CMK (cell line): Measurements from ENCODE around the gene PCDH17.
A peak's percentile ranks its signal among the peaks of the same experiment; 100 is the strongest.

ENCODE experiments used
- DNase-seq: peaks from one replicate; pipeline ENCODE4 v3.0.0-alpha.2; 2010; ENCODE audit warnings: low read depth

PCDH17 gene, protein sequence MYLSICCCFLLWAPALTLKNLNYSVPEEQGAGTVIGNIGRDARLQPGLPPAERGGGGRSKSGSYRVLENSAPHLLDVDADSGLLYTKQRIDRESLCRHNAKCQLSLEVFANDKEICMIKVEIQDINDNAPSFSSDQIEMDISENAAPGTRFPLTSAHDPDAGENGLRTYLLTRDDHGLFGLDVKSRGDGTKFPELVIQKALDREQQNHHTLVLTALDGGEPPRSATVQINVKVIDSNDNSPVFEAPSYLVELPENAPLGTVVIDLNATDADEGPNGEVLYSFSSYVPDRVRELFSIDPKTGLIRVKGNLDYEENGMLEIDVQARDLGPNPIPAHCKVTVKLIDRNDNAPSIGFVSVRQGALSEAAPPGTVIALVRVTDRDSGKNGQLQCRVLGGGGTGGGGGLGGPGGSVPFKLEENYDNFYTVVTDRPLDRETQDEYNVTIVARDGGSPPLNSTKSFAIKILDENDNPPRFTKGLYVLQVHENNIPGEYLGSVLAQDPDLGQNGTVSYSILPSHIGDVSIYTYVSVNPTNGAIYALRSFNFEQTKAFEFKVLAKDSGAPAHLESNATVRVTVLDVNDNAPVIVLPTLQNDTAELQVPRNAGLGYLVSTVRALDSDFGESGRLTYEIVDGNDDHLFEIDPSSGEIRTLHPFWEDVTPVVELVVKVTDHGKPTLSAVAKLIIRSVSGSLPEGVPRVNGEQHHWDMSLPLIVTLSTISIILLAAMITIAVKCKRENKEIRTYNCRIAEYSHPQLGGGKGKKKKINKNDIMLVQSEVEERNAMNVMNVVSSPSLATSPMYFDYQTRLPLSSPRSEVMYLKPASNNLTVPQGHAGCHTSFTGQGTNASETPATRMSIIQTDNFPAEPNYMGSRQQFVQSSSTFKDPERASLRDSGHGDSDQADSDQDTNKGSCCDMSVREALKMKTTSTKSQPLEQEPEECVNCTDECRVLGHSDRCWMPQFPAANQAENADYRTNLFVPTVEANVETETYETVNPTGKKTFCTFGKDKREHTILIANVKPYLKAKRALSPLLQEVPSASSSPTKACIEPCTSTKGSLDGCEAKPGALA (N-terminal part only)

DNA sequence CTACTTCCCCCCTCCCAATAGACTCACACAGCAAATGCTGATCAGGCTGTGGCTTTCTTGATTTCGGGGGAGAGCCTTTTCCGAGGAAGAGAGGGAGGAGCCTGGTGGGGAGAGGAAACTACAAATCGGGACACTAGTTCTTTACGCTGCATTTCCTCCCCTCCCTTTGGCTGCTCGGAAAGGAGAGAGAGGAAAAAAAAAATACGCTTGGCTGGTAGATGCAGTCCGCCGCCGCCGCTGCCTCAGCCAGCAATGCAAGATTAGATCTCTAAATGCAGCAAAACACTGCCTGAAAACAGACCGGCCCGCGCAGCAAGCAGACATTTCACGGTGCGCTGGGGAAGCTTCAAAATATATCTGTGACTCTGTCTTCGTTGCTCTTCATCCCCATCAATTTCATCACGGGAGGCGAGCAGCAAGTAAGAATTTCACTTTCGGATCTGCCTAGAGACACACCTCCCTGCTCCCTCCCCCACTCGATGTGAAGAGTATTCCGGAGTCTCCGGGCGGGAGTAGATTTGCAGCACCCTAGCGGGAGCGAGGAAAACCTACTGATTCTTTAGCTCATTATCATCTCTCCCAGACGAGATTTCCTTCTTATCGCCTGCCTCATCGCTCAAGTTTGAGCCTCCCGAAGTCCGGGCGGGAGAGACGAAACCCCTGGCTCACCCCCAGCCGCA is at the start of gene PCDH17:
Gene PCDH17, plus strand, starts transcription at position 149 of the 680 bp plus-strand sequence. CDS start 803 bp downstream, outside the sequence.
- no peak for DNase-seq

DNA sequence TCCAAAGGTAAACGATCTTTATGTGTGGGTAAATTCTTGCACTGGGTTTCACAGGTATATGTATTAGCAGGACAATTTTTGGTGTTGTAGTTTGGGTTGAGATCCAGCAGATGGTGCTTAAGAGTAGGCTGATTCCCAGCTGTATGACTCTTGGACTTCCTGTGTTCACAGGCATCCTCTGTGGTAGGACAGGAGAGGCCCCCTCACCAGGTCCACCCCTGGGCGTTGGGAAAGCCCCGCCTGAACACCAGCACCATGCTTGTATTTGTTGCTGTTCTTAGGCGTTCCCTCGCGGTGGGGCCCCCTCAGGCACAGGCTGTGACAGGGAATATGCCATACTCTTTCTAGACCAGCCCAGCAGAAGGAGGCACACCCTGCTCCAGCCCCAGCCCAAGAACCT is 49.5 kb upstream of the PCDH17 start:
- no peak for DNase-seq

DNA sequence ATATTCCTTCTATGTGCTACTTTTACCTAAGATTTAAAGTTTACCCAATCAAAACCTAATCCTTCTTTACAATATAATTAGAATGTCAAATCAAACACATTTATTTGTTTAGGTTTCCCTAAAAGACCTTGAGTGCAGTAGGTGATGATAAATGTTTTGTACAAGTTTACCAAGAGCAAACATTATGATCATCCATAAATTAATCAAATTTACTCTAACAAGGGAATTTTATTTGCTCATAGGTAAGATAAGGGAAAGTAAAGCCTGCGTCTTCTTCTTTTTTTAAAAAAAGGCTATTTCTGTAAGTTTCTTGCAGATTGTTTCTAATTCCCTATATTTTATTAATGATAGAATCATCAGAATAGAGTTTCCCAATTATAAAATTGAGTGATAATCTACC is 48.0 kb upstream of the PCDH17 start:
- no peak for DNase-seq

DNA sequence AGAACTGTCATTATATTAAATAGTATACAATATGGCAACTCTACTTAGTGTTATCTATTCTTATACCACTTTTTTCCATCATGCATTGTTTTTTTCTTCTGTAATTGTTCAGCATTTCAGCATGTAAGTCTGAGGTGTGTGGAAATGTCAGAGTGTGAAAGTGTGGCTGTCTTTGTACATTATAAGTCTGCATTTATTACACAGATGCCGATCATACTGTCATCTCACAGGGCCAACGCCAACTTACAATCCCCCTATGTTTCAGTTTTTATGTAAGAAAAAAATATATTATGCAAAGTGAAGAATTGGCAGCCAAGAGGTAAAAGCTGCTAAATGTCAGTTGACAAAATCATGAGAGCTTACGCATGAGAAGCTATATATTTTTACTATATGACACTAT is 42.9 kb upstream of the PCDH17 start:
- no peak for DNase-seq

DNA sequence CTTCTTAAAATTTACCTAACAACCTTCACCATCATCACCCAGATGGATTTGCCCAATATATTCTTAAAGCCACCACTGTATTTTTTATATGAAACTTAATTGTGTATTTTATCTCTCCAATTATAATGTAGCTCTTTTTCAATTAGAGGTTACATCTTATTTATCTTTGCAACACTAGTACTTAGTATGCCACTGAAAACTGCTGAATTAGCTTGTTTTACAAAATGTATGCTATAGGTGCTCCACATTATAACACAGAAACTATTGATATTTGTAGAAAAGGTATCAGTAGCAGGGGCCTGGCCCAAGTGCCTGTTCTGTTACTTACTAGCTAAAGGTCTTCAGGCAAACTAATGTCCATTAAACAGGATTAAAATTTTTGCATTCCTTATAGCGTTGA is 35.8 kb upstream of the PCDH17 start:
- DNase-seq = no peak

DNA sequence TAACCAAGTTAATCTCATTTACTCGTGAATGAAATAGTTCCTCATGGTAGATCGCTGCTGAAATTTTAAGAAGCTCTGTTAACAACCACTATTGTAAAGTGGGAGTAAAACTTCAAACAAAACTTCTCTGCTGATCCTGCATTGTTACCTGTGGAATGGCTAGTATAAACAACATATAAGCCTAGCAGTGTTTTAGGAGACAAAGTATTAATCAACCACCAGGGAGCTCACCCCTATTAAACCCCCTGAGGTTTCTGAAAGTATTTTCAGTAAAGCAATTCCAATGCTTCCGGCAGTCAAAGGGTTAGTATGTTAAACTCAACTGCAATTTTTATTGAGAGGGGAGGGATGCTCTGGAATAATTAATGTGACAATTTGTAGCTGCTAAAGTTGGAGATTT is 30.0 kb upstream of the PCDH17 start:
- no peak for DNase-seq

DNA sequence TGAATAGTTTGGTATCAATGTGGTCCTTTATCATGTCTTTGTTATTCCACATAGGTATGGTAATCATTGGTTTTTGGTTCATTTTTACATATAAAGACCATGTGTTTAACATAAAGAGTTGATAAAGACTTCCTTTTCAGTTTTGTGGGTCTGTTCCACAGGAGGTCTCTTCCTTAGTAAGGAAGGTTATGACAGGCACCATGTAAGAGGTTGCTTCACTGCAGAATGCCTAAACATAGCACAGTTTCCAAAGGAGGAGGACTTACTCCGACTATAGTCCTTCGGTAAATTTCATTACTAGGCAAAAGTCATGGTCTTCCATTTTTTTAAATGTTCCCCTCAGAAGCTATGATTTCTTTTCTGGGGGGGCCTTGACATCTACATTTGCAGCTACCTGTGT is 27.1 kb upstream of the PCDH17 start:
- no peak for DNase-seq

DNA sequence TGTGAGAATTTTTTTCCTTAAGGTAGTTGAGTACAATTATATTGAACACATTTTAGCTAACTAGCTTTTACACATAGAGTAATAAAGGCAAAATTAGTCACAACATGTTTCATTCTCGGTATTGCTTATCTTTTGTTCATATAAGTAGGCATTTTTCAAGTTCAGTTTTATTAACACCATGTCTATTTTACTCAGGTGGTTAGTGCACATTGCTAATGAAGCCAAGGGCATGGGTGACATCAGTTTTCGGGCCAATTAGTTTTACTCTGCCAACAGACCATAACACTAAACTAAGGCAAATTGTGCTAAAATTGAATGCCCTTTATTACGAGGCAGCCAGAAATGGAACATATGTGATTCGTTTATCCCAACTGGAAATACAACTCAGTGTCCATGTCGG is 19.6 kb upstream of the PCDH17 start:
- no peak for DNase-seq

DNA sequence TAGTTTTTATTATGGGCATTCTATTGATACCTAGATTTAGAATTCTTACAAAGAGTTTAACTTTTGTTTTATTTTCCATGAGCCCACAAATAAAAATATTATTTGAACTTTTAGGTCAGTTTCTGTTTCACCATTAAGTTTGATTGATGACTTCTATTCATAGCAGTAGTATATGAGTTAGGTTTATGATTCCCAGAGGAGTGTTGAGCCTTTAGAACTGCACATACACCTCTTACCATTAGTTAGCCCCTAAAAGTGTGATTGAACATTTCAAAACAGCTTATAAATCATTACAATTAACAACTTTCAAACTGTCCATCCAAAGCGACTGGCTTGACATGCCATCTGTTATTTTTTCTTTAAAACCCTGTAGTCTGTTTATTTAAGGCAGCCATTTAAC is 19.0 kb upstream of the PCDH17 start:
- DNase-seq = no peak

DNA sequence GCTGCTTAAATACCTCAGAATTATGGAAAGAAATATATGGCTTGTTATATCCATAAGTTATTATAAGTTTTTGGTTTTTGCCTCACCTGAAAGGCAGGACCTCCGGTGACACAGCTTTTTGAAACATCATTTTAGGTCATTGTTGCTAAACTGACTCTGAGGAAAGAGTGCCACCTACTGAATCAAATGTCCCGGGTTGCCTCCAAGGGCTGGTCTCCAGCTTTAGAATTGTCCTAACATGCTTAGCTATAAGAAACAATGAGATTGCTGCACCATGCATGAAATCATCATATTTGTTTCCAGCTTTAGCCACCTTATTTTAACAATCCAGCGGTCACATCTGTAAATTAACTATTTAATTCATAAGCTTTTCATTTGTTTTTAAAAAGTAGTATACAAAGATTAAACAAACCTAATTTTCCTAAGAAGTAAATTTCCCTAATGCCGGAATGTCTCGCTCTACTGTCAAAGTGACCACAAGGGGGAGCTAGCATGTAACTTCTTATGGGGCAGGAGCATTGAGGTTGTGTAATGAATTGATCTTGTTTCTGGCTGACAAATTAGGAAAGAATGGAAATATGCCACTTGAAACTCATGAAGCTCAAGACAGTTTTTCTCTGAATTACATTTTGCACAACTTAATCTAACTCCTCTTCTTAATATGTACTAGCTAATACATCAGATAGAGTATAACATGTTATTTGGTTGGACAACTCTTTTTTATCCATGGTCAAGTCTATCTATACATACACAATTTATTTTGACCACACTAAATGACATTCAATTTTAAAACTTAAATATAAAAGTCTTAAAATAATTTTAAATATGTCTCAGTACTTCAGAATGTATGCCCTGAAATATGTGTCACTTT is 6.7 kb upstream of the PCDH17 start:
- peak; percentile 32 for DNase-seq

DNA sequence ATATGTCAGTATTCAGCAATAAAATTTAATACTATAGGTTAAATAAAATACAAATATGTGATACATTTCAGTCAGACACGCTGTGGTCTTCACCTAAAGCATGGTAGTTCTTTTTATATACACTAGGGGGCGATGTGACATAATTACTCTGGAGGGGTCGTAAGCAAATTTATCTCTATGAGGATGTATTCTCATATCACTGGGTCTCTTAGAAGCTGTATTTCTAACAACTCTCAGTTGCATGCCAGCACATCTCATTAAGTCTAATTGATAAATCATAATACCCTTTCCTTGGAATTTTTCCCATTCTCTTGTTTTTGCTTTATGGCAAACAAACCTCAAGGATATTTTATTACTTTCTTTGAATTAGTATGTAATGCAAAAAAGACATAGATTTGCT is 3.9 kb upstream of the PCDH17 start:
- DNase-seq = peak; percentile 45

DNA sequence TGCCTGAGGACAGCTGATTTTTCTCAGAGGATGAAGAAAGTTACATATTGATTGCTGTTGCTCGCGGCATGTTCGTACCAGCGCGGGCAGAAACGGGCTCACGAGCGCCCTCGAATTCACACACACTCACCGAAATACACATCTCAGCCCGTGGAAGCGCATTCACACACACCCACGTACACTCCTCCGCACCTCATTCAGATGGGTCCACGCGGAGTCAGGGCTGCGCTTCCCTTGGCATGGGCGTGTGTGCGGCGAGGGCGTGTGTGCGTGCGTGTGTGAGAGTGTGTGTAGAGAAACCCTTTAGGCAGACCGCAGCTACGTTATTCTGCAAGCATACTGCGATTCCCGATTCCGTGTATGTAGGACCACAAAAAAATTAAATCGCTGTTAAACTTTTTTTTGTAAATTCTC is 2.1 kb upstream of the PCDH17 start:
- DNase-seq = no peak

DNA sequence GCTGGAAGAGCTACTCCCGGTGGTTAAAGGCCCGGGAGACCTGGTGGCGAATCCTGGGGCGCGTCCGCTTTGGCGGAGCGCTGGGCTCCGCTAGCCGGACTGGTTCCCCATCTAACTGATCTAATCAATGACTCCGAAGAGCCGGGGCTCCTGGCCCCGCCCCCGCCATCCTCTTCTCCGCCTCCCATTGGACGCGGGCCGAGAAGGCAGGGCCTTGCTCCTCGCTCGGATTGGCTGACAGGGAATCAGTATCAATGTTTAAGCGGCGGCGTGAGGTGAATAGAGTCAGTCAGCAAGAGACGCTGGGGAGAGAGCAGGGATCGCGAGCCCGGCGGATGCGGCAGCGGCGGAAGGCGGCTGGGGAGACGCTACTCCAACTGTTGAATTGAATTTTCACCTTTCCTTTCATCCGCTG is 1.7 kb upstream of the PCDH17 start:
- DNase-seq = no peak

DNA sequence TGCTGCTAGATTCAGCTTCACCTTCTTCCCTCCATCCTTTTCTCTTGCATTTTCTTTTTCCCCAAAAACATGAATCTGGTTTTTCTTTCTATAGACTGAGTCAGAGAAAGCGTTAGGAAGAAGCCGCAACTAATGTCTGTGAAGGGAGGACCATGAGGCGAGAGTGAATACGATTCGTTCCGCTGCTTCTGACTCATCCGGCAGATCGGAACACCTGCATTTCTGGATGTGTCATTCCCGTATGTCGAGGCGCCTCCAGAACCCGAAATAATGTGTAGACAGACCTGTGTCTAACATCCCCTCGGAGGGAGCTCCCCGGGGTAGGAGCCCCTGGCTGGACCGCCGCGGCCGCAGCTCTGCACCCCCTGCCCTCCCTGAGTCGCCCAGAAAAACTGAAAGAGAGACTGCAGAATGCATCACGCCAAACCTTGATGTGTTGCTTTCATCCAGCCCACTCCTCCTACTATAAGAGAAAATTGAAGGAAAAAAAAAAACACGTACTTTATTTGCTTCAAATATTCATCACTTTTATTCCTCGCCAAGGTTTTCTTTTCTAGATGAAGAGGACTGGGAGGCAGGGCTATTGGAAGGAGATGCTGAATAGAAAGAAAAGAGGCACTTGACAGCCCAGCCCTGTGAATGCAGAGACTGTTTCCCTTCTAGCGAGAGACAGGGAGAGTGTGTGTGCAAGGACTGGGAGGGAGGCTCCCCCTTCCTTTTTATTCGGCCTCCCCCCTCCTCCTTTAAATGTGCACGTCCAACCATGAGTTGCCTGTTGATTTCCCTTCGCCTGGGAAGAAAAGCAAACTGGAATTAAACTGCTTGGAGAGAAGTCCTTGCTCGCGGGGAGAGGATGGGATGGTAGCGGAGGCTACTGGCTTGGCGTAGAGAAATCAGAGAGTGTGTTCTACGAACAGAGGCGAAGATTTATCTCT is 616 bp upstream of the PCDH17 start:
- DNase-seq = no peak

DNA sequence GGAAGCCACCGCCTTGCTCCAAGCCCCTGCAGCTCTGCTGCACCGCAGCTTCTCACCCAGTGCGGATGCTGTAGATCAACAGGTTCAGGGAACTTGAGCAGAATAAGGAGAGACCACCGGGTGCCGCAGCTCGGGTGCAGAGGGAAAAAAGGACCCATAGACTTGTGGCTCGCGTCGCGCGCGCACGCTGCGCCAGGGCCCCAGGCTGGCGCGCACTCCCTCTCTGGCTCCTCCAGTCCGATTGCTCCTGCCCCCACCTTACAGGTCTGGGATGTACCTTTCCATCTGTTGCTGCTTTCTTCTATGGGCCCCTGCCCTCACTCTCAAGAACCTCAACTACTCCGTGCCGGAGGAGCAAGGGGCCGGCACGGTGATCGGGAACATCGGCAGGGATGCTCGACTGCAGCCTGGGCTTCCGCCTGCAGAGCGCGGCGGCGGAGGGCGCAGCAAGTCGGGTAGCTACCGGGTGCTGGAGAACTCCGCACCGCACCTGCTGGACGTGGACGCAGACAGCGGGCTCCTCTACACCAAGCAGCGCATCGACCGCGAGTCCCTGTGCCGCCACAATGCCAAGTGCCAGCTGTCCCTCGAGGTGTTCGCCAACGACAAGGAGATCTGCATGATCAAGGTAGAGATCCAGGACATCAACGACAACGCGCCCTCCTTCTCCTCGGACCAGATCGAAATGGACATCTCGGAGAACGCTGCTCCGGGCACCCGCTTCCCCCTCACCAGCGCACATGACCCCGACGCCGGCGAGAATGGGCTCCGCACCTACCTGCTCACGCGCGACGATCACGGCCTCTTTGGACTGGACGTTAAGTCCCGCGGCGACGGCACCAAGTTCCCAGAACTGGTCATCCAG is 964 bp downstream of the PCDH17 start:
- no peak for DNase-seq

DNA sequence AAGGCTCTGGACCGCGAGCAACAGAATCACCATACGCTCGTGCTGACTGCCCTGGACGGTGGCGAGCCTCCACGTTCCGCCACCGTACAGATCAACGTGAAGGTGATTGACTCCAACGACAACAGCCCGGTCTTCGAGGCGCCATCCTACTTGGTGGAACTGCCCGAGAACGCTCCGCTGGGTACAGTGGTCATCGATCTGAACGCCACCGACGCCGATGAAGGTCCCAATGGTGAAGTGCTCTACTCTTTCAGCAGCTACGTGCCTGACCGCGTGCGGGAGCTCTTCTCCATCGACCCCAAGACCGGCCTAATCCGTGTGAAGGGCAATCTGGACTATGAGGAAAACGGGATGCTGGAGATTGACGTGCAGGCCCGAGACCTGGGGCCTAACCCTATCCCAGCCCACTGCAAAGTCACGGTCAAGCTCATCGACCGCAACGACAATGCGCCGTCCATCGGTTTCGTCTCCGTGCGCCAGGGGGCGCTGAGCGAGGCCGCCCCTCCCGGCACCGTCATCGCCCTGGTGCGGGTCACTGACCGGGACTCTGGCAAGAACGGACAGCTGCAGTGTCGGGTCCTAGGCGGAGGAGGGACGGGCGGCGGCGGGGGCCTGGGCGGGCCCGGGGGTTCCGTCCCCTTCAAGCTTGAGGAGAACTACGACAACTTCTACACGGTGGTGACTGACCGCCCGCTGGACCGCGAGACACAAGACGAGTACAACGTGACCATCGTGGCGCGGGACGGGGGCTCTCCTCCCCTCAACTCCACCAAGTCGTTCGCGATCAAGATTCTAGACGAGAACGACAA is 1.8 kb downstream of the PCDH17 start:
- DNase-seq = no peak

DNA sequence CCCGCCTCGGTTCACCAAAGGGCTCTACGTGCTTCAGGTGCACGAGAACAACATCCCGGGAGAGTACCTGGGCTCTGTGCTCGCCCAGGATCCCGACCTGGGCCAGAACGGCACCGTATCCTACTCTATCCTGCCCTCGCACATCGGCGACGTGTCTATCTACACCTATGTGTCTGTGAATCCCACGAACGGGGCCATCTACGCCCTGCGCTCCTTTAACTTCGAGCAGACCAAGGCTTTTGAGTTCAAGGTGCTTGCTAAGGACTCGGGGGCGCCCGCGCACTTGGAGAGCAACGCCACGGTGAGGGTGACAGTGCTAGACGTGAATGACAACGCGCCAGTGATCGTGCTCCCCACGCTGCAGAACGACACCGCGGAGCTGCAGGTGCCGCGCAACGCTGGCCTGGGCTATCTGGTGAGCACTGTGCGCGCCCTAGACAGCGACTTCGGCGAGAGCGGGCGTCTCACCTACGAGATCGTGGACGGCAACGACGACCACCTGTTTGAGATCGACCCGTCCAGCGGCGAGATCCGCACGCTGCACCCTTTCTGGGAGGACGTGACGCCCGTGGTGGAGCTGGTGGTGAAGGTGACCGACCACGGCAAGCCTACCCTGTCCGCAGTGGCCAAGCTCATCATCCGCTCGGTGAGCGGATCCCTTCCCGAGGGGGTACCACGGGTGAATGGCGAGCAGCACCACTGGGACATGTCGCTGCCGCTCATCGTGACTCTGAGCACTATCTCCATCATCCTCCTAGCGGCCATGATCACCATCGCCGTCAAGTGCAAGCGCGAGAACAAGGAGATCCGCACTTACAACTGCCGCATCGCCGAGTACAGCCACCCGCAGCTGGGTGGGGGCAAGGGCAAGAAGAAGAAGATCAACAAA is 2.6 kb downstream of the PCDH17 start:
- no peak for DNase-seq
